Skeletal muscle cell (primary cell): ENCODE data around the gene FBXL22.
A peak's percentile ranks its signal among the peaks of the same experiment; 100 is the strongest.

Experiments
- DNase-seq: peaks from one replicate; pipeline ENCODE4 v3.0.0-alpha.2; 2010; ENCODE audit warnings: low read depth
- H3K4me3 ChIP-seq: 2 replicates; pipeline ENCODE4 v1.5.1; 2011; ENCODE audit warnings: low read depth, mild to moderate bottlenecking, control low read depth, low read length, moderate library complexity

Gene FBXL22, protein sequence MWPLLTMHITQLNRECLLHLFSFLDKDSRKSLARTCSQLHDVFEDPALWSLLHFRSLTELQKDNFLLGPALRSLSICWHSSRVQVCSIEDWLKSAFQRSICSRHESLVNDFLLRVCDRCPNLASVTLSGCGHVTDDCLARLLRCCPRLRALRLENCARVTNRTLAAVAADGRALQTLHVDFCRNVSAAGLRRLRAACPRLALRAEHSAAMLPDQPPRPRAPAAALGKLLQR

DNA sequence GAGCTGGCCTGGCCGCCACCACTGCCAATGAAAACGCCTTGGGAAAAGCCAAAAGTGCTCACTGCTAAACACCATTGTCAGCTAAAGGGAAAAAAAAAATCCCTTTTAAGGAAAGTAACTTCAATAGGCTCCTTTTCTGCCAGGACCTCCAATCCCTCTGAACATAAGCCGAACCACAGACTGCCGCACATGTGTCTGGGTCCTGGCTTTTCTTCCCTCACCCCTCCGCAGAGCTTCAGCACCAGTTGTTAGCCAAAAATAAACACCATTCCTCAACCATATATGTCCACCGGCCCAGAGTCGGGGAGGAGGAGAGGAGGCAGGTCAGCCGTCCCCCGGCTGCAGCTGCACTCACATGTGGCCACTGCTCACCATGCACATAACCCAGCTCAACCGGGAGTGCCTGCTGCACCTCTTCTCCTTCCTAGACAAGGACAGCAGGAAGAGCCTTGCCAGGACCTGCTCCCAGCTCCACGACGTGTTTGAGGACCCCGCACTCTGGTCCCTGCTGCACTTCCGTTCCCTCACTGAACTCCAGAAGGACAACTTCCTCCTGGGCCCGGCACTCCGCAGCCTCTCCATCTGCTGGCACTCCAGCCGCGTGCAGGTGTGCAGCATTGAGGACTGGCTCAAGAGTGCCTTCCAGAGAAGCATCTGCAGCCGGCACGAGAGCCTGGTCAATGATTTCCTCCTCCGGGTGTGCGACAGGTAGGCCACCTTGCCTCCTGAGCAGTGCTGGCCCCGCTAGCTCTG lies at the start of gene FBXL22:
Gene FBXL22, plus strand, starts transcription at position 350 of the 753 bp plus-strand sequence. Its CDS starts 6 bp downstream, at position 356.
- H3K4me3 ChIP-seq: peak within 1 kb of the TSS; percentile 10
- DNase-seq: no peak

DNA sequence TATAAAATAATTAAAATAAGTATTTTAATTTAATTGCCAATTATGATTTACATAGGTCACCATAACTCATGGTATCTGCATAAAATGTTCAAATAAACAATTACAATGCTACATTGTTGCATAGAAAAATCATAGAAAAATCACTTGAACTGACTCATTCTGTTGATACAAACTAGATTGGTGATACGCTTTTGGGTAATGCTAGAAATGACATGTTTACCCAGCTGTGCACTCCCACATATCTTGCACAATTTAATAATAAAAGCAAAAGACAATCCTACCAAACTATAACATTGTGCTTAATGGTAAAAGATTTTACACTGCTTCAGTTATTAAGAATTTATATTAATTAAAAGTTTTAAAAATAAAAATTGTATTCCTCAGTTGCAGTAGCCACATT lies 45.8 kb upstream of the FBXL22 start:
- H3K4me3 ChIP-seq: no peak overlapping the region
- DNase-seq: peak; percentile 37

DNA sequence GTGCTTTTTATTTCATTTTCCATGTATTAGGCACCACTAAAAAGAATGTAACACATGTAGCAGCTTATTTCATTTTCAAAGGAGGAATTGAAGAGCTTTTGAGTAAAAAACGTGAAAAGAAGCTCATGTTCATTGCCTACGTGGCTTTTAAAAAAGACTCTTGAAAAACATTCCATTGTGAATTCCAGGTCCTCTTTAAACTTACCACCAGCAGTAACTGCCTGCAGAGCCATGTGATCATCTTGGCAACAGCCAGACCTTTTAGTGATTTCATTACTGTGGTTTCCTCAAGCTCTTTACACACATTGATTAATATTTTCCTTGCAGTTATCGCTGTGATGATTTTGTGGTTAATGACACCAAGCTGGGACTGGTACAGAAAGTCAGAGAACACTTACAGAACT lies 43.8 kb upstream of the FBXL22 start:
- no peak overlapping the region for H3K4me3 ChIP-seq
- peak; percentile 90 for DNase-seq

DNA sequence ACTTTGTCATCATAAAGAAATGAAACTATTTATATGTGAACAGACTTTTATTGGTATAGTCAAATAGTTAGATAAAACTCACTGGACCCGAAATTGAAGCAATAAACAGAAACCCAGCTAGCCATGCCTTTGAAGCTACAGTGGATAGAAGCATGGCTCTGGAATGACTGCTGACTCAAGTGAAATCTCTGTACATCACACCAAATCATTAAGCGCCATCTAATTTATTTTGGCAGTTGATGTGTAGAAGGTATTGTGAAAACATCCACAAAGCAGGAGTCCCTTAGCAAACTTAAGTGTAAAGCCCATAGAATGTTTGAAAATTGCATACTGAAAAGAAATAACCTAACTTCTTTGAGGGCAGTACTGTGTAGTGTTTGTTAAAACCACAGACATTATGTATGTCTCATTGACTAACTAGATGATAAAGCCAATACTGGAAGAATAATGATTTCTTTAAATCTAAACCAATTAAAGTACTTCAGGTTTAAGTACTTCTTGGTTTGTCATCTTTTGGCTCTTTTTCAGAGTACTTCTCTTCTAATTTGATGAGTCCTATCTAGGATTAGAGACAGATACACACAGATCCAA lies 42.8 kb upstream of the FBXL22 start:
- no peak overlapping the region for H3K4me3 ChIP-seq
- no peak for DNase-seq

DNA sequence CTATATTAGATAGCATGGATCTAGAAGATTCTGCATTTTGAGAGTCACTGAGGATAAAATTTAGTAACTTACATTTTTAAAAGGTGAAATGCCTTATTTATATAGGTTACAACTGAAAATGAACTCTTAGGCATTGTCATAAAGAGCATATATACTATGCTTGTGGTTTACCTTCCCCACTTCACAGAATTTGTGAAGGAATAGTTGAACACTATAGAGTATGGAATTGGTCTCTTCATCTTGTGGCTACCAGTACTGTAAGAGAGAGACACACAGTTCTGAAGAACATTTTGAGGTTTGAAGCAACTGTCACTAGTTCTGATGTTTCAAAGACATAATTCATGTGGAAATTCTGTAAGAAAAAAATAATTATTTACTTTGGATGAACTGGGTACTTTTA lies 41.7 kb upstream of the FBXL22 start:
- DNase-seq: no peak
- no peak overlapping the region for H3K4me3 ChIP-seq

DNA sequence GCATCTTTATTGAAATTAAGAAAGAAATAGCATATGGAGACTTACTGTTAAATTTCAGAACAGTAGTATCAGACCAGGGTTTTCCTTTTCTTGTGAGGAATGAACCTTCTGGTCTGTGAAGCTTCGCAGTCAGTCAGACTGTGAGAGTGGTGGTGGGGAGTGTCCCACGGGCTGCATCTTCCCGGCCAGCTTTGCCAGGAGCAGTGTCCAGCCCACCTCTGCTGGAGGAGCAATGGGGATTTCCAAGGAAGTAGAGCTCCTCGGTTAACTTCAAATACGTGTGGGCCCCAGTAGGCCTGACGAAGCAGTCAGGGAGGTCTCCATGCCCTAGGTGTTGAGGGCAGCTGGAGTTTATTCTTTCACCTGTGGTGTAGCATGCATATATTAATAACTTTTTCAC lies 40.9 kb upstream of the FBXL22 start:
- no peak overlapping the region for H3K4me3 ChIP-seq
- no peak for DNase-seq

DNA sequence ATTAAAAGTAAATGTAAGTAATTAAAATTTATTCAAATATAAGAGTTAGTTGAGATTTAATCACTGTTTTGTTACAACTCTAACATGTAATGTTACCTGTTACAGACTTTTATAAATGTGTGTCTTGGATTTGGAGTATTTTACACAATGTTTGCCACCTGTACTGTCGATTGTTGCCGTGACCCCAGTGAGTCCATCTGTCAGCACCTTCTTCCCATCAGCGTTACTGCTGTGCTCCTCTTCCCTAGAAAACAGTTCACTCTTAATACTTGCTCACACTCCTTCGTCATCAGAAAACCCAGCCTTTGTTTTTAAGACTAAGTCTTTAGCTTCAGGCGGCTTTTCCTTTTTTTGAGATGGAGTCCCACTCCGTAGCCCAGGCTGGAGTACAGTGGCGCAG lies 40.5 kb upstream of the FBXL22 start:
- DNase-seq: no peak

DNA sequence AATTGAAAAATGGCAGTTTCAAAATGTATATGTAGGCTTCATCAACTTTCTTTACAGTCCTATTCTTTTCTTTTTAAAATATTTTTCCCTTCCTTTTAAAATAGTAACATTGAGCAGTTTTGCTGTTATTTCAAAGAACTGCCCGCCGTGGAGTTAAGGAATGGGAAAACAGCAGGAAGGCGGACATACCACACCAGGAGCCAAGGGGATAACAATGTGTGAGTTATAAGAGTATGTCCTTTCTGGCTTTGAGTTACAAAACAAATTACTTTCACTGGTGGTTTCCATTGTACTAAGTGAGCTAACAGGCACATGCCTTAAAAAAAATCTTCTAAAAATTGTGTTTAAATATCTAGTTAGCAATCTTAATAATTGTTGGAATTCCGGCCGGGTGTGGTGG lies 37.4 kb upstream of the FBXL22 start:
- no peak for DNase-seq

More for the DNA sequence above, 40.5 kb upstream of the FBXL22 start:
- no peak overlapping the region for H3K4me3 ChIP-seq

DNA sequence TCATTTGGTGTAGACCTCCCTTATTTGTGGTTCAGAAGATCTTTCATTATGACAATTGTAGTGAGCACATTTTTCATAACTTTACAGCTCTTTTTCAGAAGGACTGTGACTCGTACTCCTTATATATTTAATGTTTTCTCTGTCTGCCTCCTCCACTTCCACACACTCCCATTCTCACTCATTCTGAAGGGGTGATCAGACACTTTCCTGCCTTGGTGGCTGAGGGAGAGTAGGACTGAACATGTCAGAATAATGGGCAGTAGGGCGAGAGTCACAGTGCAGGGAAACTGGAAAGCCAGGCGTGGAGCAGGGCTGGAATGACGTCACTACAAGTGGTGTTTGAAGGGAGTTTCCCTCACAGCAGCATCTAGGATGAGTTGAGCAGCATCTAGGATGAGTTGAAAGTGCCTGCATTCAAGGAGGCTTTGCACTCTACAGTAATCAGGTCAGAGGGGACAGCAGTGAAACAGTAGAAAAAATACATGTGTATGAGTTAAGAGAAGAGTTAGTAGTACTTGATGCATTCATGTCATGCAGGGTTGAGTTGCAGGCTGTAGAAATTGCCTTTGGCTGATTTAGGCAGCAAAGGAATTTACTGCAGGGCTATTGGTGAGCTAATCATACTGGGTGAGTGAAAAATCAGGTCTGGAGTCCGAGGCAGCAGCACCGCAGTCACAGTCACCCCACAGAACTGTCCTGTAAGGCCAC lies 36.3 kb upstream of the FBXL22 start:
- H3K4me3 ChIP-seq: no peak overlapping the region
- DNase-seq: no peak

More for the DNA sequence above, 37.4 kb upstream of the FBXL22 start:
- no peak overlapping the region for H3K4me3 ChIP-seq

DNA sequence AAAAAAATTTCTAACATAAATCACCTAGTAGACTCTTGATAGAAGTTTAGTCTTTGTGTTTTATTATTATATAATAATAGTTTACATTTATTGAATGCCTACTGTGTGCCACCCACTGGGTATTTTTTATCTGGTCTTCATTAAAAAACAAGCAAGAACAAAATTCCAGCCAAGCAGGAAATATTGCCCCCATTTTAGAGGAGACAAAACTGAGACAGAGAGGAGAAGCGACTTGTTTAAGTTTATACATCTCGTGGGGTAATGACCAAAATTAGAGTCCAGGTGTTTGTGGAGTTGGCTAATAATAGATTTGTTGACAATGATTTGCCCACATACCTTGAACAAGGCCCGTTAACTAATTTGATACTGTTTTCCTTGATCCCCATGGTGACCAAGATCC lies 33.1 kb upstream of the FBXL22 start:
- H3K4me3 ChIP-seq: no peak overlapping the region
- no peak for DNase-seq

DNA sequence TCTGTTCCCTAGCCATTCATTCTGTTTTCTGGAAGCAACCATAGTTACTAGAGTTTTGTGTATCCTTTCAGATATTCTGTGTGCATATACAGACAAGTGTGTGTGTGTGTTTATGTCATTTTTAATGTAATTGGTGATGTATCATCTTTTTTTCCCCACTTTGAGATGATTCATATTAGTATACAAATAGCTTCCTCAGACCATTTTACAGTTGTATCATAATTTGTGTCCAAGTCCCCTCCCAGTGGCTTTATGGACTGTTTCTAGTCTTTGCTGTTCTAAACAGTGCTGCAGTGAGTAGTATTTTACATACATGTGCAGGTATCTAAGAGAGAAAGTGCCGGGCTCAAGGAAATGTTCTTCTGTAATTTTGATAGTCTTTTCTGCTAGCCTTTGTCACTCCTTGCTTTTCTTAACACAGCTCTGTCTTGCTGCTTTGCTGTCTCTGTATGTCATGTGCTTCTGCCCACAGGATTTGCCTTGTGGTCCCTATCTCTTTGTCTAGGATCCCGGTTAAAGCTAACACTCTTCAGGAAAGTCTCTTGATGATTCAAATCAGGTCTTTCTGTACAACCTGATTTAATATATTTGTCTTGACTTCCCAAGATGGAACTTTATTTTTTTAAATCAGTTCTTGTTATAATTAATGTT lies 31.5 kb upstream of the FBXL22 start:
- DNase-seq: no peak

DNA sequence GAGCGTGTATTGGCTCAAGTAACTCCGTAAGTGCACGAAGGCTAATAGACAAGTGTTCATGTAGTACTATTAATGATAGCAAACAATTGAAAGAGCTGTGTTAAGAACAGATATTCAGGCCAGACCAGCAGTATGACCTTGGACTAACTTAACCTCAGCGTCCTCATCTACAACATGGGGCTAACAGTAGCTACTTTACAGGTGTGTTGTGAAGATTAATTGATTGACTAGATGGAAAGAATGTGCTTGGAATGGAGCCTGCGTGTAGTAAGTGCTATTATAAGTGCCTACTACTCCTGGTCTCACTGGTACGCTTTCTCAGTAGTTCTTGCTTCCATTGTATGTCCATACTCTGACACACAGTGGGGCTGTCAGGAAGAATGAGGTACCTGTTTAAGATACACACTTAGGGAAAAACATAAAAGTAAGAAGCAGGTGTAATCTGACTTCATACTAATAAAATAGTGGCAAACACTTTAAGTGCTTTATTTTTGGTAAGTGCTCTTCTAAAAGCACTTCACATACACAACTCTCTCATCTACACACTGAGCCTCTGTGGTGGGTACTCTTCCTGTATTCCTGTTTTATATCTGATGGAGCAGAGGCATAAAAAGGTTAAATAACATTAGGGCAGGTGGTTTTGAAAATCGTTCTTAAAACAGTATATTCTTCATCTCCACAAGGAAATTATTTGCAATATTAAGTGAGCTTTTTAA lies 24.3 kb upstream of the FBXL22 start:
- no peak overlapping the region for H3K4me3 ChIP-seq
- no peak for DNase-seq

More for the DNA sequence above, 31.5 kb upstream of the FBXL22 start:
- H3K4me3 ChIP-seq: no peak overlapping the region

DNA sequence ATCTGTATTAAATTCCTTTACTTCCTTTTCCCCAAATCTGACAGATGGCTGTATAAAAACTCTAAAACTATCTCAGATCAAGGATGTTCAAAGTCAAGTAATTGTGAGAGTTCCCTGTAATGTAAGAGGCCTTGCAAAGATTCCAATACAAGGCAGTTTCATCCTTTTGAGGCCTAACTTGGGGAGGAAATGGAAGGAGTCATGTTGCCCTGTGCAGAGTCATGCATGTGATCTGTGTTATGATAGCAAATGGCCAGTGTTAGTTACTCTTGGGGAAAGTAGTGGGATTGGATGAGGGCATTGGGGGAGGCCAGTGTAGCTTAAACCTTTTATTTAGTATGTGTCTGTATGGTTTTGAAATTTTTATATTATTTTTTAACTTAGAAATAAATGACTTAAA lies 23.7 kb upstream of the FBXL22 start:
- no peak overlapping the region for H3K4me3 ChIP-seq
- no peak for DNase-seq

DNA sequence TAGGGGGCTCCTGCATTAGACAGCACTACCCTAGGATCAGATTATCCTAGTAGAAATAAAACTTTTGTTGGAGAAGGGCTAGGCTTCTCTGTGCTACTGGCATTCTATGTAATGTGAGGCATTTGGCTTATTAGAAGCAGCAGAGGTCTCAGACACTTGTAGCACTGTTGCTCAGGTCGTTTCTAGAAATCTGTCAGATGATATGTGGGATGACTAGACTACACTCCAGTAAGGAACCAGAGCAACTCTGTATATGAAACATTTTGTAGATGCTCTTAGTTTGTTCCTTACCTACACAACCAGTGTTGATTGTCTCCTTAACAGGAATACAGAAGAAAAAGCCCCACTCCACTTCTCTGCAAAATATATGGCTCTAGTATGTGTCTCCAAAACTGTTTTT lies 21.9 kb upstream of the FBXL22 start:
- DNase-seq: no peak
- H3K4me3 ChIP-seq: no peak overlapping the region

DNA sequence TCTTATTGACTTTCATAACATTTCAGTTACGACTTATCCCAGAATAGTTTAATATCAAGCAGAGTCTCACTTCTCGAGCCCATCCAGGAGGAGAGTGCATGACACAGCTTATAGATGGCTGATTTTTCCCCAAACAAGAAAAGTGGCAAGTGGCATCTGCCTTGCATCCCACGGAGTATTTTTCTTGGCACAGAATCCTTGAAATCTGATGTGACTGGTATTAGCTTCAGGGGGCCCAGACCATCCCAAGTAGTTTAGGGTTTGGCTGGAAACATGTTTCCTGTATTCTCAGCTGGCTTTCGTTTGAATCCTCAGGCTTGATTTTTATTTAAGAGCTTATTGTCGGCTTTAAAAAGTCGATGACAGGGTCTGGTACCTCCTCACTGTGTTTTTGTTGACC lies 20.7 kb upstream of the FBXL22 start:
- no peak for DNase-seq
- H3K4me3 ChIP-seq: no peak overlapping the region

DNA sequence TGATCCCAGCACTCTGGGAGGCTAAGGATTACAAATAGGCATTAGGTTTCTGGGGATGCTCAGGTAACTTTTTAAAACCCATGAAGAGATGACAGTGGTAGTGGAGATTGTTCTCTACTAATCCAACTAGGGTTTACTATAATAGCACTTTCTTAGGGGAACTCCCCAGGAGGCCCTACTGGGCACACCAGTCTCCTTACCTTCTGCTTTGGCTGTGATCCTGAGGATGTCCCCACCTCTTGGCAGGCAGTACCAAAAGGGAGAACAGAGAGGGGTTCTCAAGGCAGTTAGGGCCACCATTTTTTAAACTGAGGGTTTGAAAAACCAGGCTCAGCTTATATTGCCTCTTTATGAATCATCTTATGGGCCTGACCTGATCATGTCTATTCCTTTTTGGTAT lies 15.0 kb upstream of the FBXL22 start:
- no peak for DNase-seq
- no peak overlapping the region for H3K4me3 ChIP-seq

DNA sequence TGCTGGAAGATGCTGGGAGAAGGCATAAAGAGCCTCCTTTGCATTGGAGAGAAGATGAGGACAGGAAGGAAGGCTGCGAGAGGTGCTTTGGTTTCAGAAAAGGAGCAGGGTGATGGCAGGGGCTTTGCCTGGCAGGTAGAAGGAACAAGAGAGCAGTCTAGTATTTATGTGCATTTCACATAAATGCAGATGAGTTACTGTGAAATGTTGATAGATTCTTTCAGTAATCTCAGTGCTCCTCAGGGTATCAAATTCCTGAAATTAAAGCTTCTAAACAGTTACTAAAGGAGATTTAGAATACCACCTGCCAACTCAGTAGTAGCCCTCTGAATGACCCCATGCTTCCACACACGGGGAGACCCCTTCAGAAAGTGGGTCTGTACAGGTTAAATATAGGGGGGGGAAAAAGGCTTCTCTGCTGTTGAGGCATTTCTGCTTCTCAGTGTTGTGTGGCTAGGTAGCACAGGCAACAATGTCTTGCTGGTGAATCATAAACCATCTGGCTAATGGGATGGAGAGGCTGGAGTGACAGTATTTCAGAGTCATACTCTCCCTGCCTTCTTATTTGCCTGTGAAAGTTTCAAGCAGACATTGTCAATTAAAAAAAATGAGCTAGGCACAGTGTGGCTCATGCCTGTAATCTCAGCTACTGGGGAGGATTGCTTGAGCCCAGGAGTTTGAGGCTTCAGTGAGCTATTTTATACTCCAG lies 14.3 kb upstream of the FBXL22 start:
- DNase-seq: no peak

DNA sequence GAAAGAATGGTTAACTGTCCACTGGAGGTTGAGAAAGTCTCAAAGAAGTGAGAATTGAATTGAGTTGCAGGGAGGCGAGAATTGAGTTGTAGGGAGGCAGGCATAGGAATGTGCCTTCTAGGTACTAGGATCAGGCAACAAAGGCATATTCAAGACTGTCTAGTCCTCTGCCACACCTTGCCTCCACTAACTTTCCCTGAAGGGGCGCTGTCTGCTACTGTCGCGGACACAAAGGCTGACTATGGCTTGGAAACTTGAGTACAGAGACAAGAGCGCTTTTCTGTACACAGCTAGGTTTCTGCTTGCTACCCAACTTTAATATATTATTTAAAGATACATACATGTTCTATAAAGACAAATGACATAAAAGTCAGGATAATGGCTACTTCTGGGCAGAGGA lies 10.4 kb upstream of the FBXL22 start:
- no peak for DNase-seq
- no peak overlapping the region for H3K4me3 ChIP-seq

More for the DNA sequence above, 14.3 kb upstream of the FBXL22 start:
- no peak overlapping the region for H3K4me3 ChIP-seq
